Thoracic aorta (tissue), 2 donors: ENCODE measurements around the gene FAM13C. TPM values are rescaled to one million over a fixed set of nuclear protein-coding genes. Genes with fewer than 3 reads are reported as not detected.

Source experiments
- ATAC-seq: fragments of 150-250 bp; one replicate; pipeline ENCODE4 v1.8.0; 2017; ENCODE audit warnings: low read depth; ENCODE audit not compliant: insufficient number of reproducible peaks, low FRiP score
- DNase-seq: peaks from one replicate; pipeline ENCODE4 v3.0.0-alpha.2; 2020; ENCODE audit warnings: low spot score
- H3K27ac ChIP-seq, 2 donors: fragments of 200-600 bp; sonication (generic); 1 replicate in 1 of 2; 2 replicates in 1 of 2; pipeline ENCODE4 v1.5.1; 2016; ENCODE audit warnings: mild to moderate bottlenecking in 2 of 2, moderate library complexity in 2 of 2
- H3K27me3 ChIP-seq: fragments of 200-600 bp; sonication (generic); replicated peaks from 2 replicates; pipeline ENCODE4 v1.6.0; 2016; ENCODE audit warnings: mild to moderate bottlenecking; ENCODE audit not compliant: insufficient read depth
- H3K36me3 ChIP-seq: fragments of 200-600 bp; sonication (generic); one replicate; pipeline ENCODE4 v1.5.1; 2016
- H3K4me1 ChIP-seq, 2 donors: fragments of 200-600 bp; sonication (generic); 1 replicate in 1 of 2; 2 replicates in 1 of 2; pipeline versions ENCODE4 v1.5.1 to v1.6.0; 2016; ENCODE audit warnings: low read depth in 2 of 2, mild to moderate bottlenecking in 1 of 2; ENCODE audit not compliant: control insufficient read depth in 1 of 2
- H3K4me3 ChIP-seq: fragments of 200-600 bp; sonication (generic); 2 replicates; pipeline ENCODE4 v1.5.1; 2016; ENCODE audit warnings: mild to moderate bottlenecking
- H3K9me3 ChIP-seq: fragments of 200-600 bp; sonication (generic); 2 replicates; pipeline ENCODE4 v1.5.1; 2016
- CTCF ChIP-seq: fragments of 200-600 bp; sonication (generic); IDR thresholded peaks from one replicate; pipeline ENCODE4 v1.5.1; 2019; ENCODE audit warnings: antibody characterized with exemption
- total RNA-seq, 2 donors: library from RNA; depleted of rRNA; stranded (reverse); fragments of >200 nt; gene quantifications; one replicate each; pipeline versions ENCODE4 v1.1.0 to v1.2.3, GENCODE V29; 2016

The FAM13C gene
- total RNA-seq, 2 donors from 2014 or later = 20.4 to 30.9 TPM

DNA sequence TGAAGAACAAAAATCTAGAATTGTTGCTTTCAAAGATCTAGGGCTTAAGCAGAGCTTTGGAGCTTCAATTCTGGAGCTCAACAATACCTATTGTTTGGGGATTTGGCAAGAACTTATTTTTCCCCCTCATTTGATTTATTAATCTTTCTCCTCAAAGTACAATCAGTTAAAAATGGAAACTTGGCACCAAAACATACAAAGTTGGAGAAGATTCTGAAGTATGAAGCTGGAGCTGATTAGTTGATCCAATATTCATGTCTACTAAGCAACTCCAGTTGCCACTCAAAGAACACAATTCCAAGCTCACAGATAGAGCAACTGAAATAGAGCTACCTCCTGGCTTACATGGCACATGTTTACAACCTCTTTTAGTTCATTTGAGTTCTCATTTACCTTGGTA is 3.8 kb downstream of the FAM13C start:
- H3K27ac ChIP-seq = no peak overlapping the region
- H3K4me3 ChIP-seq = no peak overlapping the region
- TF ChIP-seq CTCF = no peak
- ATAC-seq = no peak
- no peaks in the 10 kb centered on the region for H3K27me3 ChIP-seq
- H3K4me1 ChIP-seq = peaks cover 9 to 33% of the 10 kb centered on the region in 2 donors
- no peak for DNase-seq
- H3K36me3 ChIP-seq = peaks cover 4% of the 10 kb centered on the region
- no peaks in the 10 kb centered on the region for H3K9me3 ChIP-seq

GRCh38 chr10:59354434-59354833 is 7.9 kb downstream of the FAM13C start:
- Histone ChIP-seq H3K27ac (no peak overlapping the region), H3K36me3 (peaks cover 18% of the 10 kb centered on the region), H3K27me3 (no peaks in the 10 kb centered on the region), H3K9me3 (no peaks in the 10 kb centered on the region), H3K4me3 (no peak overlapping the region), H3K4me1 (peaks cover 3 to 14% of the 10 kb centered on the region in 2 donors)
- no peak for TF ChIP-seq CTCF
- DNase-seq = no peak
- ATAC-seq = no peak

GRCh38 chr10:59350558-59350957 is 11.8 kb downstream of the FAM13C start:
- Histone ChIP-seq H3K4me3 (no peak overlapping the region), H3K9me3 (no peaks in the 10 kb centered on the region), H3K27ac (no peak overlapping the region), H3K4me1 (no peaks in the 10 kb centered on the region), H3K27me3 (no peaks in the 10 kb centered on the region), H3K36me3 (peaks cover 18% of the 10 kb centered on the region)
- DNase-seq = no peak
- no peak for ATAC-seq
- no peak for TF ChIP-seq CTCF

GRCh38 chr10:59346321-59346720 is 16.0 kb downstream of the FAM13C start:
- no peak for DNase-seq
- Histone ChIP-seq H3K27ac (no peak overlapping the region), H3K4me3 (no peak overlapping the region), H3K27me3 (no peaks in the 10 kb centered on the region), H3K9me3 (no peaks in the 10 kb centered on the region), H3K36me3 (peaks cover 8% of the 10 kb centered on the region), H3K4me1 (peaks cover 0 to 16% of the 10 kb centered on the region in 2 donors)
- TF ChIP-seq CTCF = no peak
- no peak for ATAC-seq

DNA sequence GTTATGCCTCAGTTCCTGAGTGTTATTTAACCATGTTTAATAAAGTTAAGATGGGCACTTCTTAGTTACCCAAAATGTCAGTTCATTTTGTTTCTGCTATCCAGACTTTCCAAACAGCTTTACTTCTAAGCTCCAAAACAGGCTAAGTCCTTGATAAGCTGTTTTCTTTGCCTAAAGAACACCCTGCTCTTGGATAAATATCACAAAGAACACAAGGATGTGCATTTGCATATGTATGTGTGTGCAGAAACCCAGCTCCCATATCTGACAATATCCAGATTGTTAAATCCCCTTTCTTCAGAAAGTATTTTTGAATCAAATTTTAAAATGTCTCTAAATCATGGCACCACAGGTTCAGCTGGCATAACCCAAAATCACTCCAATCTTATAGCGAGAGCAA is 19.6 kb downstream of the FAM13C start:
- no peaks in the 10 kb centered on the region for H3K27me3 ChIP-seq
- TF ChIP-seq CTCF = no peak
- H3K27ac ChIP-seq = no peak overlapping the region
- DNase-seq = no peak
- no peak overlapping the region for H3K4me3 ChIP-seq
- ATAC-seq = no peak
- peaks cover 4 to 39% of the 10 kb centered on the region in 2 donors for H3K4me1 ChIP-seq
- no peaks in the 10 kb centered on the region for H3K9me3 ChIP-seq
- no peaks in the 10 kb centered on the region for H3K36me3 ChIP-seq
